SIG-M5 treated with dmso at 0.1 percent for 504 hours (cell line): ENCODE results near the gene TRHDE.
A peak's percentile ranks its signal among the peaks of the same experiment; 100 is the strongest.

Source experiments
- DNase-seq: peaks from one replicate; lab custom pipeline; 2025; ENCODE audit not compliant: unreplicated experiment; lab: John Stamatoyannopoulos, UW

The TRHDE gene

DNA sequence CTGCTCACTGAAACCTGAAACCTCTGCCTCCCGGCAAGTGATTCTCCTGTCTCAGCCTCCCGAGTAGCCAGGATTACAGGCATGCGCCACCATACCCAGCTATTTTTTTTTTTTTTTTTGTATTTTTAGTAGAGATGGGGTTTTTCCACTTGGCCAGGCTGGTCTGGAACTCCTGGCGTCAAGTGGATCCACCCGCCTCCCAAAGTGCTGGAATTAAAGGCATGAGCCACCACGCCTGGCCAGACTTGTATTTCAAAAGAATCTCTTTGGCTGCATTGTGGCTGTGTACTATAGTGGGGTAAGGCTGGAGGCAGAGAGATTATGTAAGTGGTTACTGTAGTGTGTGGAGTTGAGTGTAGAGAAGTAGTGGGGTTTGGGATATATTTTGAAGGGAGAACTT is 35.1 kb downstream of the TRHDE start:
- no peak for DNase-seq

DNA sequence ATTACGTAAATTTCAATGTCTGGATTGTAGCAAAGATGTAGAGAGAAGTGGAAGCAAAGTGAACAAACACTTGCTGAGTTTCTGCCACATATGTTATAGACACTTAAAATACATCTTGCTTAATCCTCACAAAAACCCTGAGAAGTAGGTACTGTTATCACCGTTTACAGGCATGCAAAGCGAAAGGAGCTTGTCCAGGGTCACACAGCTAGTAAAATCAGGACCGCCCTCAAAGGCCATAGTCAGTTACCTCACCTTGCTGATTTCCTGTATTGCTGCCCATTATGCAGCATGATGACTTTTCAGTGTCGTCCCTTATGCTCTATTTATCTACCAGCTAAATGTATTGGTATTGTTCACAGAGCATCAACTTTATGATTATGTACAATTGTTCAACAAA is 39.8 kb downstream of the TRHDE start:
- no peak for DNase-seq

GRCh38 chr12:72313806-72314205 is 41.6 kb downstream of the TRHDE start:
- DNase-seq: no peak

DNA sequence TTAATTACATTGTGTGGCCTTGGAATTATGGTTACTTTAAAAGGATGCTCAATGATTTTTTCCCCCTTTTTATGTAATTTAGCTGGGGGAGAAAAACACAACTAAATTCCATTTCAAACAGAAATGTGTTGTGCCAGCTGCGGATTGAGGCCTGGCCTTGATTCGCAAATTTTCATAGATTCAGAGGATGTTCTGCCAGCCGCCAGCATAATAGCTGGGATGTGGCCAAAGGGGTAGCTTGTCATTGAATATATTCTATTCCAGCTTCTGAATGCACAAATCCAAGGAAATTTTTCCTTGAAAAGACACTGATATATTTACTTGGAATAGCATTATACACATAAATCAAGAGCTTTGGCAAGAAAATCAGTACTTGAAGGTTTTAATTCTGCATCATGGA is 43.7 kb downstream of the TRHDE start:
- DNase-seq: no peak

- no peak for DNase-seq
Measured at GRCh38 chr12:72318341-72318740, 46.2 kb downstream of the TRHDE start.

GRCh38 chr12:72323881-72324280 is 51.7 kb downstream of the TRHDE start:
- DNase-seq: no peak

GRCh38 chr12:72330301-72330700 is 58.1 kb downstream of the TRHDE start:
- DNase-seq: no peak

DNA sequence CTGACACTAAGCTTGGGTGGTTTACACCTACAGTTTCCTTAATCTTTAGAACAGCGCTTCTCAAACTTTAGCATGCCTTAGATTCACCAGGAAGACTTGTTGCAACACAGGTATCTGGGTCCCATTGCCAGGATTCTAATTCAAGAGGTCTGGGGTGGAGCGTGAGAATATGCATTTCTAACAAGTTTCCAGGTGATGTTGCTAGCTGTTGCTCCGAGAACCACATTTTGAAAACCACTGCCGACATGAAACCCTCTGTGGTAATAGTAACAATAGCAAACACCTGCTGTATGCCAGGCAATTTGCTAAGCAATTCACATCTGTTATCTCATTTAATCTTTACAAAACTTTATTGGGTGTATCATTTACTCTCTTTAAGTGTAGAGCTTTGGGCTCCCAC is 58.6 kb downstream of the TRHDE start:
- DNase-seq: no peak

DNA sequence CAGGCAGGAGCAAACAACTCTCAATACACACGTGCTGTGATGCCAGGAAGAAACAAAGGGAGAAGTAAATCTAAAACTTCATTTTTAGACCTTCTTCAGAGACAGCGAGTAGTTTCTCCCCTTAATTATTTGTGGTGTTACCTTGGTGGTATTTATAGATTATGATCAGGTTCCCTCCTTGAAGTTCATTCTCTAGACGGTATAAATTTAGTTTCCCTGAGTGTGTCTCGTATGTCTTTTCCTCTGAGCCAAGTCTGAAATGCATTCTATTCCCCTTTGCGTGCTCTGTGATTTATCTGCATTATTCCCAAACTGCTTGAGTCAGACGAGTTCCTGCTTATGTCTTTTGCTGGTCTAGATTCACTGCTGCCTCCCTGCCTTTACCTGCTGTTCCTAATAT is 65.2 kb downstream of the TRHDE start:
- DNase-seq: no peak

DNA sequence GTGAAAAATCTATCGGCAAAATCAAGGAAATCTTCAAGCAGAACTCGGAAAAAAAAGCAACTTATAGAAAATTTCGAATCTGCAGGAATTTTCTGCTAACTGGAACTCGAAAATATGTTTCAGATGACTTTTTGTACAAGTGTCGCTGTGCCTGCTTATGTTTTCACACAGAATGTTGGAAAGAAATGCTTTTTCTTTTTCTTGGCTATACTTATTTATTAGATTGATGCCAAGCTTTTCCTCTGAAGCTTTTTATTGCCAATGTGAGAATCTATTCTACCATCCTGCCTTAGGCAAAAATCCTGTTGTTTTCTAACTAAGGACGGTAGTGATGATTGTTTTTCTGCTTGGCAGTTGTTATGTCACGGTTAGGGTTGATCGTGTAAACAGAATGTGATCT is 65.8 kb downstream of the TRHDE start:
- DNase-seq: no peak

DNA sequence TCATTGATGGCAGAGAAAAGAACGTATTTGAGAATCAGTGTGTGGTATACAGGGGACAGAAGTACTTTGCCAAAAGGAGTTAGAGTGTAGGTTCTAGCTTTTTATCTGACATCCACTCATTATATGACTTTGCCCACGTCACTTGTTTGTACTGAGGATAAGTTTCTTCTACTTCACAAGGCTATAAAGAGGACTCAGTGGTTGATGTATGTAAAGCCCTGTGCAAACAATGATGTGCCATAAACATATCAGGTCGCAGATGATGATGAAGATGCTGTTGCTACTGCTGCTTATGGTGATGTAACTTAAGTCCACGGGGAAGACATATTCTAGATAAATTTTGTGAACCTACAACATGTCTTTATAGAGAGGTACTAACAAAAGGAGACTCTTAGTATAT is 66.3 kb downstream of the TRHDE start:
- DNase-seq: no peak

- peak; percentile 69 for DNase-seq
Measured at GRCh38 chr12:72346363-72346944, 74.3 kb downstream of the TRHDE start.

GRCh38 chr12:72349491-72349890 is 77.3 kb downstream of the TRHDE start:
- no peak for DNase-seq

DNA sequence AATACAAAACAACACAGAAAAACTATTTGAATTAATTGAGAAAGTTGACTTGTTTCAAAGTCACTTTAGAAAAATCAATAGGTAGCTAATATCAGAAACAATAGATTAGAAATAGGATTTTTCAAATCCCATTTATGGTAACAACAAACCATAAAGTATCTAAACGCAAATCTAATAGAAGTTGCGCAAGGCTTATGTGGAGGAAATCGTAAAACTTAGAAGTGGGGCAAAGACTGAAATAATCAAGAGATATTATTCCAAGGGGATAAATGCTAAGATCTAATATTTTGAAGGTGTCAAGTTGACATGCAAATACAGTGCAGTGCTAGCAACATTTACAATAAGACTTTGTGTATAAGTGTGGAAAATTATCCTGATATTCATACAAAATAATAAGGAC is 87.2 kb downstream of the TRHDE start:
- DNase-seq: no peak

GRCh38 chr12:72365151-72365550 is 93.0 kb downstream of the TRHDE start:
- no peak for DNase-seq

DNA sequence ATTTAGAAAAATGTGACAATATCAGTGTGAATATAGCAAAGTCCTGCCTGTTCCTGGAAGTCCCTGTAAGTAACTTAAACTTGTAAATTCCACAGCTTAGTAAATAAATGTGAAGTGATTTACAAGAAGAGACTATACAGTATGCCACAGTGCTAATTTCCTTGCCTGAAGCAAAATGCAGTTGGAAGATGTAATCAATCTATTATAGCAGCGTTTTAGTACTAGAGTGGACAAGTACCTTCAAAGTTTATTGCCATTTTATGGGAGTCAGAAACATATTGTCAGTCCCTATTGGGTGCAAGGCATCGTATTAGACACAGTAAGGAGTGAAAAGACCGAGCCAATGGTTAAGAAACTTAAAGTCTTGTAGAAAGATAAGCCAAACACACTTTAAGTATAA is 94.1 kb downstream of the TRHDE start:
- DNase-seq: no peak

DNA sequence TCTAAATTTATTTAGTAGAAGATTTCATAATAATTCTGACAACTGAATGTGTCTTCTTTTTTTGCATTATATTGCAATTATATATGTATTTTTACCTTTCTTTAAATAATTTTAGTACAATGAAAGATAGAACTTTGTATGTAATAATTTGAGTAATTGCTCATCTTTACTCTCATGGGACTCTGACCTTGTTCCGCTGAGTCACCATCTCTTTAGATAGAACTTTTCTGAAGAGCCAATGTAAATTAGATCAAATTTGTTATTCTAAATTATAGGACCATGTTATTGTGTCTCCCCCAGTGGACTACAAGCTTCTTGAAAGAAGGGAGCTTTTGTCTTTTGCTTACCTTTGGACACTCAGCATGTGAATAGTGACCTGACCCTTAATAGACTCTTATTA is 96.1 kb downstream of the TRHDE start:
- no peak for DNase-seq

DNA sequence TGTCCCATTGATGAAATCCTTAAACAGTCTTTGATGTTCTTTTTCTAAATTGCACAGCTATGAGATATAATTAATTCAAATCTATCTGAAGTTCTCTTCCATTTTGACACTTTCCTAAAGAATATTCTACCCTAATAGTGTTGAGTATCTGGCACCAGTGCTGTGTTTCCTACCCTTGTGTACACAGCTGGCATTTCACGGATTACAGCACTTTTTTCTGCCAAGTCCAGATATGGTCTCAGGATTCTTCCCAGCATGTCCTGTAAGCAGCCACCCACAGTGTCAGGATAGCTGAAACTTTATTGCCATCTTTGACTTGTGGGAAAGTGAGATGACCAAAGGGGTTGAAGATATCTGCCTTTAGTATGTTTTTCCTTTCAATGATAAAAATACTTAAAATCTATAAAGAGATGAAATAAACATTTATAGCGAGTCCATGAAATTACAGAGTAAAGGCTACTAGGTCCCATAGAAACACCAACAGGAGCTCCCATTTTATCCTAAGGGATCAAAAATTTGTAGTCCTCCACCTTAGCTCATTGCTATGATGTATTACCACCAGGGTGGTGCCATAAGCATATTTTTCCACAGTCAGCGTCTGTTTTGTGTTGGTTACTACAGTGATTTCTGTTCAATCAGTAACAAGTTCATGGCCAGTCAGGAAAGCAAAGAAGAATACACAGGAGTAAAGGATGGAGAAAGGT is 96.7 kb downstream of the TRHDE start:
- DNase-seq: no peak

- no peak for DNase-seq
Measured at GRCh38 chr12:72369423-72369959, 97.3 kb downstream of the TRHDE start.

- DNase-seq: no peak
Measured at GRCh38 chr12:72380441-72380840, 108.3 kb downstream of the TRHDE start.

DNA sequence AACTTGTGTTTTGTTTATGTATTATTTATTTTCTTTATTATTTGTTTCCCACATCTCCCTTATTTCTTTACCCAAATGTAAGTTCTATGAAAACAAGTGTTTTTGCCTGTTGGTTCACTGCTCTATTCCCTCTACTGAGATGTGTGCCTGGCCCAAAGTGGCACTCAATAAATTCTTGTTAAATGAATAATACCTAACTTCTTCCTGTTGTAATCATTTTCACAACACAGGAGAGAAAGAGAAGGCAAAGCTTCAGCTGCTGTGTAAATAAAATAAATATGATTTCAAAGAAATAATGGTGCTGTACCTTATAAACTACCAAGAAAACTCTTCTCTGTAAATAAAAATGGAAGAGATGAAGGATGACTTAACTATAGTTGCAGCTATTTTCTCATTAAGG is 116.2 kb downstream of the TRHDE start:
- DNase-seq: no peak

- no peak for DNase-seq
Measured at GRCh38 chr12:72390146-72390545, 118.0 kb downstream of the TRHDE start.

GRCh38 chr12:72406111-72406510 is 133.9 kb downstream of the TRHDE start:
- DNase-seq: no peak
